A673 (cell line): Measurements from ENCODE around the gene HAPLN2. TPM values are rescaled to one million over a fixed set of nuclear protein-coding genes. Genes with fewer than 3 reads are reported as not detected.

Experiments
- BruUV-seq: library from RNA; stranded (reverse); fragments of 400-500 nt; replicated peaks from 2 replicates; lab custom pipeline; 2021; lab: Mats Ljungman, UMichigan
- CTCF ChIA-PET: fragments of 300-600 bp; sonication (Branson Sonifier 250); formaldehyde crosslinking; loops from one replicate; lab custom pipeline; 2022; ENCODE audit warnings: antibody characterized with exemption; lab: Charles Lee
- POLR2A ChIA-PET: fragments of 300-600 bp; sonication (Branson Sonifier 250); formaldehyde crosslinking; loops from one replicate; lab custom pipeline; 2022; ENCODE audit warnings: antibody characterized with exemption; ENCODE audit not compliant: low non-redundant PET; lab: Charles Lee
- DNase-seq: peaks from one replicate; pipeline ENCODE4 v3.0.0-alpha.2; 2015; ENCODE audit warnings: low spot score
- H3K27ac ChIP-seq: fragments of 200-600 bp; sonication (generic); 2 replicates; pipeline ENCODE4 v1.5.1; 2016; ENCODE audit warnings: mixed run types, low read depth, mild to moderate bottlenecking, mixed read lengths, antibody characterized with exemption, low read length; ENCODE audit not compliant: poor library complexity, severe bottlenecking
- H3K27me3 ChIP-seq: fragments of 200-600 bp; sonication (generic); replicated peaks from 2 replicates; pipeline ENCODE4 v1.6.1; 2017; ENCODE audit warnings: mixed run types, low read depth, mild to moderate bottlenecking, mixed read lengths, antibody characterized with exemption, low read length; ENCODE audit not compliant: insufficient read depth, poor library complexity
- H3K36me3 ChIP-seq: fragments of 200-600 bp; sonication (generic); 2 replicates; pipeline ENCODE4 v1.6.1; 2016; ENCODE audit warnings: mixed run types, mild to moderate bottlenecking, mixed read lengths, antibody characterized with exemption, low read length; ENCODE audit not compliant: insufficient read depth, poor library complexity, severe bottlenecking
- H3K4me1 ChIP-seq: fragments of 200-600 bp; sonication (generic); 2 replicates; pipeline ENCODE4 v1.6.1; 2017; ENCODE audit warnings: mixed run types, mild to moderate bottlenecking, mixed read lengths, antibody characterized with exemption, low read length; ENCODE audit not compliant: insufficient read depth, poor library complexity, severe bottlenecking
- H3K4me3 ChIP-seq: fragments of 200-600 bp; sonication (generic); 2 replicates; pipeline ENCODE4 v1.5.1; 2016; ENCODE audit warnings: low read depth, mixed run types, mild to moderate bottlenecking, mixed read lengths, low read length; ENCODE audit not compliant: poor library complexity, severe bottlenecking
- H3K9me3 ChIP-seq: fragments of 200-600 bp; sonication (generic); 2 replicates; pipeline ENCODE4 v1.6.1; 2016; ENCODE audit warnings: mixed run types, low read depth, mild to moderate bottlenecking, mixed read lengths, antibody characterized with exemption, low read length; ENCODE audit not compliant: poor library complexity, severe bottlenecking
- CTCF ChIP-seq: fragments of 300-800, 200-600 bp; sonication (generic); conservative IDR thresholded peaks from 2 replicates; pipeline ENCODE4 v1.5.1; 2017; ENCODE audit warnings: low read depth, mild to moderate bottlenecking, antibody characterized with exemption, low read length, moderate library complexity, mixed read lengths
- EZH2 ChIP-seq: fragments of 200-600 bp; sonication (generic); IDR thresholded peaks from 2 replicates; pipeline ENCODE4 v1.6.1; 2017; ENCODE audit warnings: borderline replicate concordance, low read depth, mild to moderate bottlenecking, mixed read lengths, antibody characterized with exemption, low read length; ENCODE audit not compliant: poor library complexity, severe bottlenecking
- intact Hi-C: fragments of 100-400 bp; cut with micrococcal nuclease; formaldehyde crosslinking; loops from one replicate; pipeline ENCODE4 v1.10.0; 2022; ENCODE audit not compliant: unreplicated experiment
- total RNA-seq: library from RNA; stranded (reverse); gene quantifications from 2 replicates; pipeline ENCODE4 v1.2.3, GENCODE V29; 2021

HAPLN2 gene
- total RNA-seq, 1 experiment from 2014 or later, result not detected

GRCh38 chr1:156590326-156591180, 28.7 kb upstream of the HAPLN2 start:
- peak overlapping the region; percentile 88 for H3K27ac ChIP-seq
- DNase-seq, result no peak
- H3K4me3 ChIP-seq, result peak overlapping the region; percentile 84
- TF ChIP-seq EZH2 (no peak), CTCF (no peak)
- no peaks in the 10 kb centered on the region for H3K27me3 ChIP-seq
- no TSS peak for BruUV-seq
- POLR2A ChIA-PET, result no interaction called here
- CTCF ChIA-PET, result interaction anchor here (1.2 to 1.7 kb wide), 2 partner anchors 11 to 208 kb away, joined by 4 to 9 read pairs; partner anchors contain the start of gene GPATCH4
- H3K36me3 ChIP-seq, result peaks cover 25% of the 10 kb centered on the region
- no peaks in the 10 kb centered on the region for H3K9me3 ChIP-seq
- peaks cover 4% of the 10 kb centered on the region for H3K4me1 ChIP-seq
- intact Hi-C loops, result no loop called here

- CTCF ChIA-PET, result interaction anchor here (0.7 to 1.7 kb wide), 3 partner anchors 11 to 208 kb away, joined by 4 to 9 read pairs (median 8); partner anchors contain the start of gene GPATCH4
- Histone ChIP-seq H3K4me3 (peak overlapping the region; percentile 84), H3K36me3 (peaks cover 31% of the 10 kb centered on the region), H3K27ac (peak overlapping the region; percentile 88), H3K27me3 (no peaks in the 10 kb centered on the region), H3K9me3 (no peaks in the 10 kb centered on the region), H3K4me1 (peaks cover 4% of the 10 kb centered on the region)
- DNase-seq, result no peak
- TF ChIP-seq EZH2 (no peak), CTCF (no peak)
- POLR2A ChIA-PET, result no interaction called here
- intact Hi-C loops, result no loop called here
- no TSS peak for BruUV-seq
These were observed 28.1 kb upstream of the HAPLN2 start for GRCh38 chr1:156591181-156591431.

GRCh38 chr1:156591432-156592157, 27.6 kb upstream of the HAPLN2 start, which contains the start of gene NAXE:
NAXE (plus strand) TSS chr1:156591776; CDS start chr1:156591805, 29 bp downstream.
- Histone ChIP-seq H3K4me1 (peaks cover 4% of the 10 kb centered on the region), H3K9me3 (no peaks in the 10 kb centered on the region), H3K36me3 (peaks cover 35% of the 10 kb centered on the region), H3K27ac (peak within 1 kb of the TSS; percentile 88), H3K27me3 (no peaks in the 10 kb centered on the region), H3K4me3 (peak within 1 kb of the TSS; percentile 84)
- CTCF ChIA-PET, result interaction anchor here (0.6 to 1.7 kb wide), 4 partner anchors 10 to 209 kb away, joined by 4 to 9 read pairs (median 6); partner anchors contain the start of gene GPATCH4
- BruUV-seq, result TSS peak; percentile 44
- TF ChIP-seq CTCF, result no peak
- TF ChIP-seq EZH2, result no peak
- DNase-seq, result peak; percentile 83
- intact Hi-C loops, result no loop called here
- POLR2A ChIA-PET, result no interaction called here
